ENCODE measurements around the gene TMEM175. TPM values are rescaled to one million over a fixed set of nuclear protein-coding genes. Genes with fewer than 3 reads are reported as not detected.

Gene TMEM175
- total and polyA plus RNA-seq, 2 of the 8 experiments (the other 6 are each of a cell fraction or from before 2014, with no cell fraction given) = 4.9 to 20.7 TPM

DNA sequence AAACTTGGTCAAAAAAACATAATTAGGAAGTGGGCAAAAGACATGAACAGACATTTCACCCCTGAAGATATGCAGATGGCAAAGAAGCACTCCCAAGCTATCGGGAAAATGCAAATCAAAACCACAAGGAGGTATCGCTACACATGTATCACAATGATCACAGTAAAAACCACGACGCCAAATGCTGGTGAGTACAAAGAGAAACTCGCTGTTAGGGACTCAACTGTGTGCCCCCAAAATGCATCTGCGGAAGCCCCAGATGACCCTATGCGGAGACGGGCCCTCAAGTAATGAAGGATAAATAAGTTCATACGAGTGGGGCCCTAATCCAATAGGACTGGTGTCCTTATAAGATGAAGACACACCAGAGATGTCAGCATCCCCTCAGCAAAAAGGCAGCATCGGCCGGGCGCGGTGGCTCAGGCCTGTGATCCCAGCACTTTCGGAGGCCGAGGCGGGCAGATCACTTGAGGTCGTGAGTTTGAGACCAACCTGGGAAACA is 10.4 kb upstream of the TMEM175 start (continued):
- TF ChIP-seq SIN3A (conservative IDR thresholded peaks at IDR 0.05 in 1 of 2, IDR thresholded peaks at IDR 0.05 in 1 of 2; ENCODE audit: low read depth in 1 of 2, low read length in 2 of 2) = no peak
- TF ChIP-seq TAF1 (IDR thresholded peaks at IDR 0.05; ENCODE audit: low read depth, low read length) = no peak
